ENCODE results near the gene SUGCT. TPM values are rescaled to one million over a fixed set of nuclear protein-coding genes. Genes with fewer than 3 reads are reported as not detected.

The SUGCT gene
- total and polyA plus RNA-seq, 3 donors from 2014 or later, result 7.1 to 9.8 (median 8.1) TPM

DNA sequence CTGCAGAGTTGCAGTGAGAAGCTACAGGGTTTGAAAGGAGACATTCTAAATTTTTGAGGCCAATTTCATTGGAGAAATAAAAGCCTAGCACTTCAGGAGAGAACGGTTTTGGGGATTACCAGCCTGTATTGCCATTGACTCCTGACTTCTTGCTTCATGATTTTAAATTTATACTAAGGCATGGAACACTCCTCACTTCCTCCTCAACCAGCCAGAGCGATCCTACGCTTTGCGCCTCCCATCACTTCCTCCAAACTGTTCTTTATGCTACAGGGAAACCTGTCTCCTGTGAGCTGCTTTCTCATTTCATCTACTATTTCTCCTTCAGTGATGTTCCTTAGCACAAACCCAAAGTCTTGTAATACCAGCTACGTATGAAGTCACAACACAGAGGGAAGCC, 495.1 kb downstream of the SUGCT start:
- Histone ChIP-seq H3K27ac (no peak overlapping the region), H3K4me1 (peaks cover 3% of the 10 kb centered on the region), H3K4me3 (no peak overlapping the region), H3K9me3 (no peaks in the 10 kb centered on the region), H3K36me3 (ENCODE audit: low read depth, missing control alignments) (no peaks in the 10 kb centered on the region), H3K27me3 (no peaks in the 10 kb centered on the region)
- intact Hi-C loops (cut with DNase I; ENCODE audit: low total_unique reads), result no loop called here
- DNase-seq, result no peak
- TF ChIP-seq POLR2A (IDR thresholded peaks at IDR 0.05), result no peak
- TF ChIP-seq, protein P1, sequence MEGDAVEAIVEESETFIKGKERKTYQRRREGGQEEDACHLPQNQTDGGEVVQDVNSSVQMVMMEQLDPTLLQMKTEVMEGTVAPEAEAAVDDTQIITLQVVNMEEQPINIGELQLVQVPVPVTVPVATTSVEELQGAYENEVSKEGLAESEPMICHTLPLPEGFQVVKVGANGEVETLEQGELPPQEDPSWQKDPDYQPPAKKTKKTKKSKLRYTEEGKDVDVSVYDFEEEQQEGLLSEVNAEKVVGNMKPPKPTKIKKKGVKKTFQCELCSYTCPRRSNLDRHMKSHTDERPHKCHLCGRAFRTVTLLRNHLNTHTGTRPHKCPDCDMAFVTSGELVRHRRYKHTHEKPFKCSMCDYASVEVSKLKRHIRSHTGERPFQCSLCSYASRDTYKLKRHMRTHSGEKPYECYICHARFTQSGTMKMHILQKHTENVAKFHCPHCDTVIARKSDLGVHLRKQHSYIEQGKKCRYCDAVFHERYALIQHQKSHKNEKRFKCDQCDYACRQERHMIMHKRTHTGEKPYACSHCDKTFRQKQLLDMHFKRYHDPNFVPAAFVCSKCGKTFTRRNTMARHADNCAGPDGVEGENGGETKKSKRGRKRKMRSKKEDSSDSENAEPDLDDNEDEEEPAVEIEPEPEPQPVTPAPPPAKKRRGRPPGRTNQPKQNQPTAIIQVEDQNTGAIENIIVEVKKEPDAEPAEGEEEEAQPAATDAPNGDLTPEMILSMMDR (IDR thresholded peaks at IDR 0.05), result no peak
- 91 to 92% methylated on average over 5 of the region's 5 CpGs for WGBS, 2 donors

DNA sequence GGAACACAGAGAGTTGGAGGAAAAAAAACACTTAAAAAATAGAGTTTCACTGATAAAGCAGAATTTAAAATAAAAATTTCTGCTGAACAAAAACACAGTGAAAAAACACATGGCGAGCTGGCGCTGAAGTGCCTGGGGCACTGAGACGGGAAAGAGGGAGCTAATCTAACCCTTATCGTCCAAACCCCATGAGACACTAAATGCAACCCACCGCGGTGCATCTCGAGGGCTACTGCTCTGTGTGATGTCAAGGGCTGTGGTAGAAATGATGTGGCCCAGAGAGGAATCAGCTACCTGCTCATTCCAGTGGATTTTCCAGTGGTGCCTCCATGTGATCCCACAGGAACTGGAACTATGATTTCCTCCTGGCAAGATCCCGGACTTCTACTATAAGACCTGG, 499.3 kb downstream of the SUGCT start:
- no peaks in the 10 kb centered on the region for H3K9me3 ChIP-seq
- no peak for DNase-seq
- H3K27ac ChIP-seq, result no peak overlapping the region
- H3K4me3 ChIP-seq, result no peak overlapping the region
- intact Hi-C loops (cut with DNase I; ENCODE audit: low total_unique reads), result no loop called here
- no peaks in the 10 kb centered on the region for H3K36me3 ChIP-seq (ENCODE audit: low read depth, missing control alignments)
- no peaks in the 10 kb centered on the region for H3K4me1 ChIP-seq
- TF ChIP-seq POLR2A (IDR thresholded peaks at IDR 0.05), result no peak
- TF ChIP-seq, protein P1 (IDR thresholded peaks at IDR 0.05), result no peak
- 89 to 92% methylated on average over 8 of the region's 8 CpGs for WGBS, 2 donors
- H3K27me3 ChIP-seq, result no peaks in the 10 kb centered on the region

DNA sequence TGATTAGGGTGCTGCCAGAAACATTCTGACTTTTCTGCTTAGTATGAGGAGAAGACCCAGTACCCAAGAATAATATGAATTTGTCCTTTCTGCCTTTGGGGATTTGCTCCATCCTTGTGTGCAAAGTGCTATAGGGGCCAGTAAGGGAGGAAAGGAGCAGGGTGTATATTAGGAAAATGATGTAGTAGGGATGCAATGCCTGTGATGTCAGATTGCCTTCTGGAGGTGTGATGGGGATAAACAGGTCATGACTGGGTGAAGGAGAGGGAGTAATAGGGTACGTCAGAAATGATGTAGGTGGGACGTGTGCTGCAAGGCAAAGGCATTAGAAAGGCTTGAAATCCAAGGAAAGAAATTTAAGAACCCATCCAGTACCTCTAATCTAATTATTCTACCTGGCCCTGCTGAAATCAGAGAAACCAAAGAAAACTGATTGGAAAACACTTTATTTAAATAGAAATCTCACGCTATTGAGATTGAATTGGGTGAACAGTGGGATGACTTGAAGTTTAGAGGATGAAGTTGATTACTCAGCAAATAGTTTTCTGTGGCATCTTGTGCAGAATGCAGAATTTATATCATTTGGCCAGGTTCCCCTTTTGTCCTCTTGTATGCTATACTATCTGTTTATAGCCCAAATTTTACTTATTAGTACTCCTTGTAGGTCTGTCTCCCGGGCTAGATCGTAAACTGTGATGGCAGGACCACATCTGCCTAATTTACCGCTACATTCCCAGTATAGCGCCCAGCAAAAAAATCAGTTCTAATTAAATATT, 503.9 kb downstream of the SUGCT start:
- intact Hi-C loops (cut with DNase I; ENCODE audit: low total_unique reads), result no loop called here
- 90 to 95% methylated on average over 7 of the region's 7 CpGs for WGBS, 2 donors
- no peak overlapping the region for H3K4me3 ChIP-seq

DNA sequence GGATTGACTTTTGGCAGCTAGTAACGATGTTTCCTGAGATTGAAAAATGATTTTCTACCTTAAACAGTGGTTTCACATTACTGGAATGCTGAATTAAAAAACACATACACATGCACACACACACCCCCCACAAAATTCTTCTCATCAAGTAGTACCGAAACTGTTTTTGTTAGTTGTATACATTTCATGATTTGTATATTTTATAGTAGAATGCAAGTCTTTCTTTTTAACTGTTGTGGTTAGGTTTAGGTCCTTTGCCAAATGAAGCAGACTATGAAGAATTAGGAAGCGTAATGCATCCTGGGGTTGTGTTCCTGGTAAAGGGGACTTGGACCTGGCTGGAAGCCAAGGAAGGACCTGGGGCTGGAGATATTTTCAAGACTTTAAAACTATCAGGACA, 505.8 kb downstream of the SUGCT start:
- intact Hi-C loops (cut with DNase I; ENCODE audit: low total_unique reads), result no loop called here
- DNase-seq, result no peak
- no peak for TF ChIP-seq POLR2A (IDR thresholded peaks at IDR 0.05)
- TF ChIP-seq, protein P1 (IDR thresholded peaks at IDR 0.05), result no peak
- WGBS, 2 donors, result 73 to 79% methylated on average over 3 of the region's 3 CpGs
- Histone ChIP-seq H3K27me3 (no peaks in the 10 kb centered on the region), H3K36me3 (ENCODE audit: low read depth, missing control alignments) (no peaks in the 10 kb centered on the region), H3K4me3 (no peak overlapping the region), H3K9me3 (no peaks in the 10 kb centered on the region), H3K27ac (no peak overlapping the region), H3K4me1 (no peaks in the 10 kb centered on the region)

More for the DNA sequence above, 503.9 kb downstream of the SUGCT start:
- Histone ChIP-seq H3K36me3 (ENCODE audit: low read depth, missing control alignments) (no peaks in the 10 kb centered on the region), H3K4me1 (no peaks in the 10 kb centered on the region), H3K9me3 (no peaks in the 10 kb centered on the region), H3K27me3 (no peaks in the 10 kb centered on the region), H3K27ac (no peak overlapping the region)
- no peak for TF ChIP-seq POLR2A (IDR thresholded peaks at IDR 0.05)
- TF ChIP-seq, protein P1 (IDR thresholded peaks at IDR 0.05), result no peak
- no peak for DNase-seq

DNA sequence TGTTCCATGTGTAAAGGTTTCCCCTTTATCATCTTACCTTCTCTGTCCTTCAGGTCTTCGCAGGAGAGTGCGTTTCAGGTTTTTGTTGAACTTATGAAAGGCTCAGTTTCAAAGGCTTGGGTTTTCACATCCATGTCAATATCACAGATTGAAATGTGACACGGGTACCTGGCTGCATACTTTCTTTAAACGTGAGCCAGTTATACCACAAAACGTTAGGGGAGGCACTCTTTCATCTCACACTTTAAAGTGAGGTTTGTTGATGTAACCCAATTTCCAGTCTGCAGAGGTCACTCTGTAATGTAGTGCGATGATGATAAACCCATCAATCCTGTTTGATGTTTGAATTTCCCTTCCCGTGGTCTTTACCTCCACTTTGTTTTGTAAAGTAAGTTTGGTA, 506.9 kb downstream of the SUGCT start:
- no peaks in the 10 kb centered on the region for H3K27me3 ChIP-seq
- H3K9me3 ChIP-seq, result no peaks in the 10 kb centered on the region
- 73 to 80% methylated on average over 7 of the region's 7 CpGs for WGBS, 2 donors
- no peak overlapping the region for H3K27ac ChIP-seq
- intact Hi-C loops (cut with DNase I; ENCODE audit: low total_unique reads), result no loop called here
- DNase-seq, result no peak
- no peaks in the 10 kb centered on the region for H3K4me1 ChIP-seq
- no peak overlapping the region for H3K4me3 ChIP-seq
- no peak for TF ChIP-seq POLR2A (IDR thresholded peaks at IDR 0.05)
- TF ChIP-seq, protein P1 (IDR thresholded peaks at IDR 0.05), result no peak
- no peaks in the 10 kb centered on the region for H3K36me3 ChIP-seq (ENCODE audit: low read depth, missing control alignments)
